DMS79 treated with DMSO at 0.1 percent for 48 hours (cell line): ENCODE data around the gene CTNNB1.
A peak's percentile ranks its signal among the peaks of the same experiment; 100 is the strongest.

Source experiments
- DNase-seq: peaks from one replicate; lab custom pipeline; 2025; lab: John Stamatoyannopoulos, UW

The CTNNB1 gene

DNA sequence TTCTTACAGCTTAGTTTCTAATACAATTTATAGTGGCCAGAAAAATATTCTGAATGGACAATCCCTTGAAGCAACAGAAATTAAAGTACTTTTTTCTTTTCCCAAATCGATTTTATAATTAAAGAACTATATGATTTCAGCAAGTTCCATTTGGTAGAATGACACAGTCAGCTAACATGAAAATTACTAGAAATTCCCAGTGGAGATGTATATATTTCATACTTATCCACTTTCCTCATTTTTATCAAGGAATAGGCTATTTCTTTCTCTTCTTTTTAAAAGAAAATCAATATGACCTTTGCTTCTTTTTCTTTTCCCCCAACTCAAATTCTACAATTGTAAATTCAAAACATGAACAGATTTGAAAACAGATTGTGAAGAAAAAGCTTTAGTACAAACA lies 6.4 kb upstream of the CTNNB1 start:
- DNase-seq, result no peak

- no peak for DNase-seq
Observed at GRCh38 chr3:41193794-41194539, 5.3 kb upstream of the CTNNB1 start.

DNA sequence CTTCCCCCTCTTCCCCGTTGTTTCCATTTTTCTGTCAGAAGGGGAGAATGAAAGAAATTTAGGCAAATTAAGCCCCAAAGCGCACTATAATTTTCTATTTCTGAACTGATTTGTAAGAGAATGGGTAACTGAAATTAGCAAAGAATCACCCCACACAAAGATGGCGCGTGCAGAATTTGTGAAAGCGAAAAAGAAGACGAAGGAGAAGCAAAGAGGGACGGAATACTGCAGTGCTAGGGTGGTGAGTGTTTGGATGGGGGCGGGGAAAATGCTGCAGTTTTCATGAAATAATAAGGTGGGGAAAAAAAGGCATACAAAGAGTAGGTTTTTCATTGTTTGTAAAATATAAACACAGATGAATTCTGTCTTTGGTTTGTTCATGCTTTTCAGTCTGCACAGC lies 4.6 kb upstream of the CTNNB1 start:
- no peak for DNase-seq

DNA sequence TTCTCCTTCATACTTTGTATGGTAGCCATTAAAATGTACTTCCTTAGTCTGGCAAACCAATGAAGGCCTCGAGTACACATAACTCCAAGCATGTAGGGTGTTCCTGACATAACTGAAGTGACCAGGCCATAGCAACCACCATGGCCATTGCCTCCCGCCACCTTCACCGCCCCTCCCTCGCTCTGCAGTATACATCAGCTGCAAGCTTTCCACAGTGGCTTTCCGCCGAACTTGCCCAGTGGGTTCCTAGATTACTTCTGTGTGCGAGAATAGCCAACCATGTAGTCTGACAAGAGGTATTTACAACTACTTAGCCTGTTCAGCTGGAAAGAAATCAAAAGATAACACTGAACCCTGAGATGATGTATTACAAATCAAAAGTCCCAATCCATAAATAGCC lies 3.4 kb upstream of the CTNNB1 start:
- no peak for DNase-seq

GRCh38 chr3:41196499-41197410 lies 2.5 kb upstream of the CTNNB1 start:
- no peak for DNase-seq

DNA sequence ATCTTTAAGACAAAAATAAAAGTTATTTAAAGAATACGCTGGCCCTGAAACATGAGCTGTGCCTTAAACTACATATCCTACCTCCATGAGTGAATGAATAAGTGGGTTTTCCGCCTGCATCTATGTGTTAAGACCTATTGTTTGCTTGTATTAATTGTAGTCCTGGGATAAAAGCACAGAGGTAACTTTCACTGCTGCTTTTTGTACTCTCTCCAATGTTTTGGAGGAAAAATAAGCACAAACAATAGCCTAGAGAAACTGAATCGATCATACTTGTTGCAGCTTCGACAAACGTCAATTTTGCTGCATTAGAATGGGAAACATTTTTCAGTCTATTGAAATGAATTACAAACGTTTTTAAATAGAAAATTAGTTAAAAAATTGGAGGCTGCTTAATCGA lies 1.3 kb upstream of the CTNNB1 start:
- DNase-seq, result no peak

DNA sequence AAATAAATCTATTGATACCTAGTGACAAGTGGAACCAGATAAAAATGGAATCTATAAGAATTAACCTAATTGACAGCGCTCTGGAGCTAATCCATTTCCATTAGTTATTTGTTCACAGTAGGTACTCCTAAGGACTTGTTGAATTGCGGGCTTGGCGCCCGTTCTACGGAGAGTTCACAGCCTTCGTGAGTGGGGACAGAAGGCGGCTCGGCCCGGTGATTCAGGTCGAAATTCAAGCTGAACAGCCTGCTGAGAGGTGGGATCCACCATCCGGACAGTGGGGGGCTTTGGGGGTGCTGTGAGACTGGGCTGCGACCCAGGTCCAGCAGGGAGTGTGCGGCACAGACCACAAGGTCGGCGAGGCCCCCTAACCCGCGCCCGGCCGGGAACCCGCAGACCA lies 779 bp upstream of the CTNNB1 start:
- DNase-seq, result no peak

DNA sequence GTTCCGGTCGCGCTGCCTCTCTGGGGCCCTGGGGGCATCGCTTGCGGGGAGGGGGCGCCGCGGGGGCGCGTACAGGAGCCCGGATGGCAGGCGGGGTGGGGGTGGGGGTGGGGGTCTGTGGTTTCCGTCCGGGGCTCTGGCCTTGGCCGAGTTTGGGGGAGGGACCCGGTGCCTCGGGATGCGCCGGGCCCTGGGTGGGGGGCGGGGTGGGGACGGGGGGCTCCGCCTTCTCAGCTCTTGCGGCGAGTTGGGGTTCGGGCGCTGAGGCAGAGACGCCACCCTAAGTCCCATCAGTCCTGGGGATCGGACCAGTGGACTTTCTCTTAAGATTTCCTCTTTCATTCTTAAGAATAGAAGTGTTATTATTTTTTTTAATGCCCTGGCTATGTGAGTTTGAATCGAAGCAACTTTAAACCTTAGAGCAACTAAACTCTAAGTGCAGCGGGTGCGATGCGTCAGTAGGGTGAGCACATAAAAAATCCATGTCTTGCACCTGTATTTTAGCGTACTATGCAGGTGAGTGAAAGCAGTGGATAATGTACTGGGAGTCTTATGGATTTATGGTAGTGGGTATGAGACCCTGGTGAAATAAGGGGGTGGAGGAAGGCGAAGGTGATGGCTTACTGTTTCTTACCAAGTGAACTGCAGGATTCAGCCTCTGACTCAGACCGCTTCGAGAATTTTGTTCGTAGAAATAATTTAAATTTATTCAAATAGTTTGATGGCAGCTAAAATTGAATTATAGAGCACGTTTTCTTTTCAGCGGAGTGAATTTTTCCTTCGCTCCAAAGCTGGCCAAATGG lies 762 bp downstream of the CTNNB1 start:
- no peak for DNase-seq

GRCh38 chr3:41200669-41201021 lies 1.3 kb downstream of the CTNNB1 start:
- no peak for DNase-seq

- no peak for DNase-seq
Observed at GRCh38 chr3:41202075-41202833, 2.9 kb downstream of the CTNNB1 start.

DNA sequence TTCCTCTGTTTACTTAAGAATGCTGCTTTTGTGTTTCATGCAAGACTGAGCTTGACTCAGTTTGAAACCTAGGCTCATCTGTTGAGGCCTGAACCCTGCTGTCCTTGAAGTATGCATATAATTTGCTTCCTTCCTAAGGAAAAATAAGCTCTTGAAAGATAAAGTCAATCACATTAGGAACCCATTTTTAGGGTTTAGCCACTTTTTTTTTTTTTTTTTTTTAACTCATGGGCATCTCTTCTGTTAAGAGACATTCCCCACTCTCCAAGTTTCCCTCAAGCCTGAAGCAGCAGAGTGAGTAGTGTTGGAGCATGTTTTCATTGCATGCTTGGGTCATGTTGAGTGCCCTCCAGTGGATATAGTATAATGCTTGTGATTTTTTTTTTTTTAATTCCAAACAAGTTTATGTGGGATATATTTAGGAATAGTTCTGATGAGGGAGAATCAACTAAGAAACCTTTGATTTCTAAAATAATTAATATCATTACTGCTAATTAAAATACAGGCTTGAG lies 3.6 kb downstream of the CTNNB1 start:
- DNase-seq, result peak; percentile 24

GRCh38 chr3:41204369-41204768 lies 5.1 kb downstream of the CTNNB1 start:
- no peak for DNase-seq

- DNase-seq, result no peak
Observed at GRCh38 chr3:41205591-41205990, 6.3 kb downstream of the CTNNB1 start.

DNA sequence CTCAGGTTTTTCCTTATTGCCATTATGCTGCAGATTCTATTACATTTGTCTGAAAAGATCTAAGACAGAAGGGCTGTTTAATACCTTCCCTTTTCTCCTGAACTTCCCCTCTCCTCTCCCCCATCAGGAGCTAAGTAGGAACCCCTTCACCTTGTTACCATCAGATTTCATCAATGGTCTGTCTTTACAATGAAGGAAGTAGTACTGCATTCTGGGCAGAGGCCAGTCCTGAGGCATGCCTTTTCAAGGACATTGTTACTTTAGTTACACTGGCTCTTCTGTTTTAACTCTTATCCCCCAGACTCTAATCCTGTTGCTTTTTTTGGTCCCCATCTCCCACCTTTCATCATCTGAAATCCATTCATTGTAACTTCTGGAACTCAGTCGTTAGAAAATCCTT lies 8.1 kb downstream of the CTNNB1 start:
- no peak for DNase-seq

- DNase-seq, result no peak
Observed at GRCh38 chr3:41208507-41209220, 9.4 kb downstream of the CTNNB1 start.

- DNase-seq, result no peak
Observed at GRCh38 chr3:41209646-41210045, 10.3 kb downstream of the CTNNB1 start.

- DNase-seq, result no peak
Observed at GRCh38 chr3:41210966-41211365, 11.7 kb downstream of the CTNNB1 start.

- no peak for DNase-seq
Observed at GRCh38 chr3:41212088-41212487, 12.8 kb downstream of the CTNNB1 start.

- DNase-seq, result no peak
Observed at GRCh38 chr3:41213588-41213987, 14.3 kb downstream of the CTNNB1 start.

GRCh38 chr3:41216422-41216821 lies 17.1 kb downstream of the CTNNB1 start:
- DNase-seq, result no peak

- no peak for DNase-seq
Observed at GRCh38 chr3:41216993-41217392, 17.7 kb downstream of the CTNNB1 start.
